ENCODE data around the gene HSD11B1. TPM values are rescaled to one million over a fixed set of nuclear protein-coding genes. Genes with fewer than 3 reads are reported as not detected.

HSD11B1 gene
- total RNA-seq, 1 experiment from 2014 or later, result 0.27 TPM

DNA sequence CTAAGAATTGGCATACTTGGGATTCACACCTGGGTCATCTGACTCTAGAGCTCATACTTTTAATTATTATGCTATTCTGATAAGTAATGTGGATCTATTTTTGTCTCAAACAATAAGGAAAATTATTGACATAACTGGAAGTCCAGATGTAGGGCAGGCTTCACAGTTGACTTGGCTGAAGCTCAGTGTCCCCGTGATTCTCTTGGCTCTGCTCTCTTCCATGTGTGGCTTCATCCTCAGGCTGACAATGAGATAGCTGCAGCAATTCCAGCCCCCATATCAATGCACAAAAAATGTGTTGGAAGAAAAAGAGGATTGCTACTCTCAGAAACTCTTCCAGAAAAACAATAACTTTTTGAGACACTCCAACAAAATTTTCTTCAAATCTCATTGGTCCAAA lies 23.8 kb downstream of the HSD11B1 start:
- Histone ChIP-seq H3K36me3 (ENCODE audit: control insufficient read depth in 1 of 2, insufficient read depth in 2 of 2, low read length in 2 of 2) (no peaks in the 10 kb centered on the region), H3K4me2 (ENCODE audit: low read length) (no peak overlapping the region), H3K9me2 (ENCODE audit: insufficient read depth) (no peaks in the 10 kb centered on the region), H3K27me3 (ENCODE audit: insufficient read depth, low read length) (no peaks in the 10 kb centered on the region), H3K9ac (ENCODE audit: low read length) (no peak overlapping the region), H3K4me3 (replicated peaks in 1 of 2; ENCODE audit: low read depth in 1 of 2, low read length in 2 of 2) (no peak overlapping the region), H3K79me2 (ENCODE audit: insufficient read depth, low read length) (no peaks in the 10 kb centered on the region), H3K4me1 (ENCODE audit: control insufficient read depth in 1 of 2, insufficient read depth in 2 of 2, low read length in 2 of 2) (no peaks in the 10 kb centered on the region), H4K20me1 (ENCODE audit: insufficient read depth) (no peaks in the 10 kb centered on the region), H3K9me3 (ENCODE audit: control insufficient read depth in 1 of 2, insufficient read depth in 1 of 2, low read depth in 1 of 2, low read length in 2 of 2) (no peaks in the 10 kb centered on the region), H2AFZ (ENCODE audit: low read depth, low read length, poor library complexity, severe bottlenecking) (no peak overlapping the region), H3K27ac (ENCODE audit: low read depth, low read length) (no peak overlapping the region)
- CTCF ChIA-PET, result interaction anchor here (0.7 kb wide), 1 partner anchor 20 kb away, joined by 4 read pairs; no protein-coding TSS in a partner anchor
- no peak for TF ChIP-seq CBX3 (IDR thresholded peaks at IDR 0.05; ENCODE audit: low read depth)
- no peak for TF ChIP-seq SRF (IDR thresholded peaks at IDR 0.05; ENCODE audit: low read depth)
- no peak for TF ChIP-seq ELF1 (IDR thresholded peaks at IDR 0.05; ENCODE audit: borderline replicate concordance, low read depth)
- TF ChIP-seq POLR2AphosphoS5 (IDR thresholded peaks at IDR 0.05; ENCODE audit: low read depth, low read length), result no peak
- no peak for TF ChIP-seq SP1 (IDR thresholded peaks at IDR 0.05; ENCODE audit: low read depth)
- TF ChIP-seq, protein P1, sequence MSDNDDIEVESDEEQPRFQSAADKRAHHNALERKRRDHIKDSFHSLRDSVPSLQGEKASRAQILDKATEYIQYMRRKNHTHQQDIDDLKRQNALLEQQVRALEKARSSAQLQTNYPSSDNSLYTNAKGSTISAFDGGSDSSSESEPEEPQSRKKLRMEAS (IDR thresholded peaks at IDR 0.05), result no peak
- TF ChIP-seq TCF7L2 (IDR thresholded peaks at IDR 0.05; ENCODE audit: borderline replicate concordance, extremely low read depth, insufficient read depth, insufficient read length), result no peak
- TF ChIP-seq, protein P2, sequence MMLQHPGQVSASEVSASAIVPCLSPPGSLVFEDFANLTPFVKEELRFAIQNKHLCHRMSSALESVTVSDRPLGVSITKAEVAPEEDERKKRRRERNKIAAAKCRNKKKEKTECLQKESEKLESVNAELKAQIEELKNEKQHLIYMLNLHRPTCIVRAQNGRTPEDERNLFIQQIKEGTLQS (IDR thresholded peaks at IDR 0.05), result no peak
- no peak for TF ChIP-seq POLR2A (IDR thresholded peaks at IDR 0.05; ENCODE audit: borderline replicate concordance, extremely low read depth, insufficient read depth, insufficient read length)
- no peak for TF ChIP-seq EZH2phosphoT487 (IDR thresholded peaks at IDR 0.05; ENCODE audit: borderline replicate concordance)
- no peak for TF ChIP-seq ZNF274 (IDR thresholded peaks at IDR 0.05; ENCODE audit: low read depth, low read length)
- TF ChIP-seq EGR1 (IDR thresholded peaks at IDR 0.05; ENCODE audit: low read depth), result no peak
- RAD21 ChIA-PET (ENCODE audit: low non-redundant PET in 1 of 2, low total read pairs in 2 of 2, uncharacterized antibody in 2 of 2, unreplicated experiment in 2 of 2), result no interaction called here
- POLR2A ChIA-PET, result no interaction called here
- ATAC-seq (no peak), DNase-seq (ENCODE audit: low read depth, low spot score) (no peak)
- intact Hi-C loops (cut with micrococcal nuclease), result loop anchor here (10.0 kb wide), 1 partner anchor 354 kb away; no protein-coding TSS in a partner anchor
- BruUV-seq (replicated peaks), result no TSS peak

DNA sequence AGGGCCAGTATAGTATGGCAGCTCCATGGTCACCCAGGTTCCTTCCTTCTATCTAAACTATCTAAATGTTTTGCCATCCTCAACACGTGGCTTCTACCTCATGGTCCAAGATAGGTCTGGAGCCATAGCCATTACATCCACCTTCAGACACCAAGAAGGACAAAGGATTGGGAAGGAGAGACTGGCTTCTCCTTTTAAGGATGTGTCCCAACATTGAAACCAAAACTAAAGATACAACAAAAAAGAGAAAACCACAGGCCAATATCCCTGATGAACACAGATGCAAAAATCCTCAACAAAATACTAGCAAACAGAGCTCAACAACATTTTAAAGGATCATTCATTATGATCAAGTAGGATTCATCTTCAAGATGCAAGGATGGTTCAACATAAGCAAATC lies 24.8 kb downstream of the HSD11B1 start:
- ATAC-seq, result no peak
- no peak for DNase-seq (ENCODE audit: low read depth, low spot score)
- Histone ChIP-seq H3K4me3 (replicated peaks in 1 of 2; ENCODE audit: low read depth in 1 of 2, low read length in 2 of 2) (no peak overlapping the region), H3K9me2 (ENCODE audit: insufficient read depth) (no peaks in the 10 kb centered on the region), H3K36me3 (ENCODE audit: control insufficient read depth in 1 of 2, insufficient read depth in 2 of 2, low read length in 2 of 2) (no peaks in the 10 kb centered on the region), H4K20me1 (ENCODE audit: insufficient read depth) (no peaks in the 10 kb centered on the region), H3K9me3 (ENCODE audit: control insufficient read depth in 1 of 2, insufficient read depth in 1 of 2, low read depth in 1 of 2, low read length in 2 of 2) (no peaks in the 10 kb centered on the region), H3K4me2 (ENCODE audit: low read length) (no peak overlapping the region), H2AFZ (ENCODE audit: low read depth, low read length, poor library complexity, severe bottlenecking) (no peak overlapping the region), H3K4me1 (ENCODE audit: control insufficient read depth in 1 of 2, insufficient read depth in 2 of 2, low read length in 2 of 2) (no peaks in the 10 kb centered on the region), H3K27me3 (ENCODE audit: insufficient read depth, low read length) (no peaks in the 10 kb centered on the region), H3K9ac (ENCODE audit: low read length) (no peak overlapping the region), H3K79me2 (ENCODE audit: insufficient read depth, low read length) (no peaks in the 10 kb centered on the region), H3K27ac (ENCODE audit: low read depth, low read length) (no peak overlapping the region)
- TF ChIP-seq FOSL1 (IDR thresholded peaks at IDR 0.05; ENCODE audit: low read depth) (no peak), EZH2phosphoT487 (IDR thresholded peaks at IDR 0.05; ENCODE audit: borderline replicate concordance) (no peak), EGR1 (IDR thresholded peaks at IDR 0.05; ENCODE audit: low read depth) (no peak), ELF1 (IDR thresholded peaks at IDR 0.05; ENCODE audit: borderline replicate concordance, low read depth) (no peak), ZNF274 (IDR thresholded peaks at IDR 0.05; ENCODE audit: low read depth, low read length) (no peak)
- TF ChIP-seq, protein P2 (IDR thresholded peaks at IDR 0.05), result no peak
- ChIA-PET POLR2A (no interaction called here), CTCF (no interaction called here), RAD21 (ENCODE audit: low non-redundant PET in 1 of 2, low total read pairs in 2 of 2, uncharacterized antibody in 2 of 2, unreplicated experiment in 2 of 2) (no interaction called here)
- BruUV-seq (replicated peaks), result no TSS peak
- intact Hi-C loops (cut with micrococcal nuclease), result loop anchor here (10.0 kb wide), 1 partner anchor 355 kb away; no protein-coding TSS in a partner anchor
